HG03575 (cell line): Measurements from ENCODE around the gene ANKRD33.

ENCODE experiments used
- ATAC-seq: cut with Tn5 transposase; IDR thresholded peaks from one replicate; pipeline ENCODE4 v1.9.1; 2021; ENCODE audit not compliant: unreplicated experiment, insufficient number of reproducible peaks, low FRiP score; ENCODE audit errors: extremely low read depth

ANKRD33 gene

GRCh38 chr12:51852404-51853137 lies 35.3 kb upstream of the ANKRD33 start:
- no peak for ATAC-seq

GRCh38 chr12:51855586-51856428 lies 32.1 kb upstream of the ANKRD33 start:
- ATAC-seq = no peak

GRCh38 chr12:51860986-51861385 lies 26.9 kb upstream of the ANKRD33 start:
- ATAC-seq = no peak

GRCh38 chr12:51862947-51863346 lies 25.0 kb upstream of the ANKRD33 start:
- ATAC-seq = no peak

GRCh38 chr12:51863363-51863932 lies 24.5 kb upstream of the ANKRD33 start:
- ATAC-seq = no peak

GRCh38 chr12:51863933-51864832 lies 23.7 kb upstream of the ANKRD33 start:
- ATAC-seq = no peak

- ATAC-seq = no peak
These were observed 22.9 kb upstream of the ANKRD33 start for GRCh38 chr12:51864833-51865670.

- ATAC-seq = no peak
These were observed 22.1 kb upstream of the ANKRD33 start for GRCh38 chr12:51865757-51866270.

GRCh38 chr12:51866324-51866723 lies 21.6 kb upstream of the ANKRD33 start:
- ATAC-seq = no peak

- no peak for ATAC-seq
These were observed 21.1 kb upstream of the ANKRD33 start for GRCh38 chr12:51866762-51867161.

- no peak for ATAC-seq
These were observed 20.5 kb upstream of the ANKRD33 start for GRCh38 chr12:51867371-51867770.

GRCh38 chr12:51867796-51868428 lies 20.0 kb upstream of the ANKRD33 start:
- ATAC-seq = no peak

GRCh38 chr12:51868821-51869495 lies 18.9 kb upstream of the ANKRD33 start:
- ATAC-seq = no peak

- ATAC-seq = no peak
These were observed 18.4 kb upstream of the ANKRD33 start for GRCh38 chr12:51869496-51869865.

- no peak for ATAC-seq
These were observed 18.0 kb upstream of the ANKRD33 start for GRCh38 chr12:51869931-51870330.

- no peak for ATAC-seq
These were observed 17.4 kb upstream of the ANKRD33 start for GRCh38 chr12:51870504-51870903.

- no peak for ATAC-seq
These were observed 16.8 kb upstream of the ANKRD33 start for GRCh38 chr12:51871126-51871525.
